Activated naive CD4-positive, alpha-beta T cell treated with anti-CD3 and anti-CD28 coated beads for 36 hours (primary cell): ENCODE results near the gene SBNO1. TPM values are rescaled to one million over a fixed set of nuclear protein-coding genes. Genes with fewer than 3 reads are reported as not detected.
A peak's percentile ranks its signal among the peaks of the same experiment; 100 is the strongest.
"Not testable (repeated sequence)": the region's sequence is repeated elsewhere in the genome, so short reads cannot be mapped to it uniquely, and the experiment has no call there.

Experiments
- CTCF ChIA-PET: fragments of 350-600 bp; sonication (Branson Sonifier 250); formaldehyde crosslinking; loops from one replicate; lab custom pipeline; 2021; ENCODE audit warnings: antibody characterized with exemption; lab: Charles Lee
- DNase-seq: peaks from one replicate; pipeline ENCODE4 v3.0.0-alpha.2; 2020
- H3K27ac Mint-ChIP-seq: one replicate; pipeline ENCODE4 v1.8.0; 2021; ENCODE audit warnings: mild to moderate bottlenecking, mixed read lengths
- H3K27me3 Mint-ChIP-seq: one replicate; pipeline ENCODE4 v1.8.0; 2021; ENCODE audit warnings: low read depth, mixed read lengths
- H3K36me3 Mint-ChIP-seq: one replicate; pipeline ENCODE4 v1.8.0; 2021; ENCODE audit warnings: low read depth, mixed read lengths
- H3K4me1 Mint-ChIP-seq: one replicate; pipeline ENCODE4 v1.8.0; 2021; ENCODE audit warnings: low read depth, mixed read lengths
- H3K4me3 Mint-ChIP-seq: one replicate; pipeline ENCODE4 v1.8.0; 2021; ENCODE audit warnings: mild to moderate bottlenecking, moderate library complexity, mixed read lengths
- H3K9me3 Mint-ChIP-seq: one replicate; pipeline ENCODE4 v1.8.0; 2021; ENCODE audit warnings: mixed read lengths
- intact Hi-C: fragments of 100-400 bp; cut with micrococcal nuclease; formaldehyde crosslinking; loops from one replicate; pipeline ENCODE4 v1.15.1; 2023
- total RNA-seq, 2 experiments: library from RNA; stranded (reverse); gene quantifications; one replicate each; pipeline ENCODE4 v1.2.3, GENCODE V29; 2021

The SBNO1 gene
- total RNA-seq, 2 experiments from 2014 or later, result 40.4 to 43.0 TPM

- no peak overlapping the region for H3K27ac Mint-ChIP-seq
- intact Hi-C loops, result no loop called here
- H3K36me3 Mint-ChIP-seq, result peaks cover 19% of the 10 kb centered on the region
Measured at GRCh38 chr12:123329799-123330198, 34.8 kb downstream of the SBNO1 start.

GRCh38 chr12:123319826-123320225 lies 44.8 kb downstream of the SBNO1 start:
- Mint-ChIP-seq H3K4me3 (no peak overlapping the region), H3K36me3 (peaks cover 23% of the 10 kb centered on the region), H3K4me1 (no peaks in the 10 kb centered on the region), H3K9me3 (no peaks in the 10 kb centered on the region), H3K27me3 (no peaks in the 10 kb centered on the region), H3K27ac (no peak overlapping the region)
- no peak for DNase-seq
- CTCF ChIA-PET, result no interaction called here
- intact Hi-C loops, result no loop called here

More at GRCh38 chr12:123329799-123330198, 34.8 kb downstream of the SBNO1 start:
- DNase-seq, result no peak
- Mint-ChIP-seq H3K4me1 (no peaks in the 10 kb centered on the region), H3K27me3 (no peaks in the 10 kb centered on the region), H3K9me3 (no peaks in the 10 kb centered on the region), H3K4me3 (no peak overlapping the region)
- CTCF ChIA-PET, result no interaction called here

- DNase-seq, result no peak
- H3K4me3 Mint-ChIP-seq, result no peak overlapping the region
- intact Hi-C loops, result no loop called here
- CTCF ChIA-PET, result no interaction called here
- H3K27ac Mint-ChIP-seq, result no peak overlapping the region
- H3K36me3 Mint-ChIP-seq, result peaks cover 23% of the 10 kb centered on the region
- H3K4me1 Mint-ChIP-seq, result no peaks in the 10 kb centered on the region
- no peaks in the 10 kb centered on the region for H3K9me3 Mint-ChIP-seq
- no peaks in the 10 kb centered on the region for H3K27me3 Mint-ChIP-seq
Measured at GRCh38 chr12:123319273-123319672, 45.4 kb downstream of the SBNO1 start.

GRCh38 chr12:123313046-123313445 lies 51.6 kb downstream of the SBNO1 start:
- intact Hi-C loops, H3K4me3 Mint-ChIP-seq, DNase-seq, H3K27ac Mint-ChIP-seq, H3K27me3 Mint-ChIP-seq, H3K4me1 Mint-ChIP-seq, H3K9me3 Mint-ChIP-seq: not testable (repeated sequence)
- H3K36me3 Mint-ChIP-seq, result peaks cover 25% of the 10 kb centered on the region
- CTCF ChIA-PET, result interaction anchor here (0.7 kb wide), 1 partner anchor 675 kb away, joined by 3 read pairs; no protein-coding TSS in a partner anchor

GRCh38 chr12:123306200-123306599 lies 58.4 kb downstream of the SBNO1 start:
- intact Hi-C loops, result no loop called here
- peaks cover 26% of the 10 kb centered on the region for H3K36me3 Mint-ChIP-seq
- H3K4me1 Mint-ChIP-seq, result no peaks in the 10 kb centered on the region

DNA sequence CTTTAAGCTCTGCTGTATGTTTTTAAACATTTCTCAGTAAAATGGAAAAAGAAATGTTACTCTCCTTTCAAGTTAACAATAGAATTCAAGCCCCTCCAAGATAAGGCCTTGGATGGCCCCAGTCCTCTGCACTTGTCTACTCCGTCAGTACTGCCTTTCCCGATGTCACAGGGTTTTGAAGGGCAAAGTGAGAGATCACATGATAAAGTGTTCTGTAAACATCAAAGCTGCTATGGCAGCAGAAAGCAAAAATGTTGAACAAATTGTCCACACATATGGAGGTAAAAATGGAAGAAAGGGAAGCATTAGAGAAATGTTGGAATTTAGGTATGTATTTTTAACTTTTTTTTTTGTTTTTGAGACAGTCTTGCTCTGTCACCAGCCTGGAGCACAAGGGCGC lies 59.5 kb downstream of the SBNO1 start:
- H3K27ac Mint-ChIP-seq, result peak overlapping the region; percentile 44
- intact Hi-C loops, result loop anchor here (1.0 kb wide), 1 partner anchor 27 kb away; no protein-coding TSS in a partner anchor
- H3K4me3 Mint-ChIP-seq, result no peak overlapping the region
- CTCF ChIA-PET, result interaction anchor here (0.6 kb wide), 1 partner anchor 70 kb away, joined by 3 read pairs; no protein-coding TSS in a partner anchor
- DNase-seq, result no peak
- no peaks in the 10 kb centered on the region for H3K4me1 Mint-ChIP-seq
- H3K27me3 Mint-ChIP-seq, result no peaks in the 10 kb centered on the region
- H3K36me3 Mint-ChIP-seq, result peaks cover 29% of the 10 kb centered on the region
- no peaks in the 10 kb centered on the region for H3K9me3 Mint-ChIP-seq

More at GRCh38 chr12:123306200-123306599, 58.4 kb downstream of the SBNO1 start:
- Mint-ChIP-seq H3K27me3 (no peaks in the 10 kb centered on the region), H3K9me3 (no peaks in the 10 kb centered on the region), H3K4me3 (no peak overlapping the region), H3K27ac (no peak overlapping the region)
- no peak for DNase-seq
- CTCF ChIA-PET, result interaction anchor here (0.6 kb wide), 1 partner anchor 28 kb away, joined by 3 read pairs; no protein-coding TSS in a partner anchor

DNA sequence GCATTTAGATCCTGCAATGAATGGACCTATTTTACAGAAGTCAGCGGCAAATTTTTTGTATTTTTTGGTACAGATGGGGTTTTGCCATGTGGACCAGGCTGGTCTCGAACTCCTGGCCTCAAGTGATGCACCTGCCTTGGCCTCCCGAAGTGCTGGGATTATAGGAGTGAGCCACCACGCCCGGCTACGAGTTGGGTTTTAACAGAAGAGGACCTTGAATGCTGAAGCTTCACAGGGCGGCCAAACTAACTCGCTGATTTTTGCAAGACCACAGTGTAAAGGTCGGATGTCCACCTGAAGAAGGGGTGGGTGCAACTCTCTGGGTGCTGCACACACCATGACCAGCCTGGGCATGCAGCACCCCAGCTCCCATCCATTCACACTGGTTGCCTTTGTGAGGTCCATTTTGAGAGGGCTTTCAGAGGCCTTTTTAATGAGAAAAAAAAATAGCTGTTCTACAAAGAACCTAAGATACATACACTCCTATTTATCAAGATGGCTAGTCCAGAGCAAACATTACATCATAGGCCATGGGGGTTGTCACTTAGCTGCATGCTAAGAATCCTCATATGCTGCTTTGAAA lies 71.4 kb downstream of the SBNO1 start:
- Mint-ChIP-seq H3K27me3 (no peaks in the 10 kb centered on the region), H3K27ac (no peak overlapping the region), H3K4me1 (no peaks in the 10 kb centered on the region), H3K36me3 (peaks cover 9% of the 10 kb centered on the region), H3K9me3 (no peaks in the 10 kb centered on the region), H3K4me3 (no peak overlapping the region)
- CTCF ChIA-PET, result no interaction called here
- no peak for DNase-seq
- intact Hi-C loops, result no loop called here

- H3K9me3 Mint-ChIP-seq, result no peaks in the 10 kb centered on the region
- CTCF ChIA-PET, result no interaction called here
- no peaks in the 10 kb centered on the region for H3K4me1 Mint-ChIP-seq
- no peak overlapping the region for H3K27ac Mint-ChIP-seq
- no peak for DNase-seq
- H3K4me3 Mint-ChIP-seq, result no peak overlapping the region
- no peaks in the 10 kb centered on the region for H3K27me3 Mint-ChIP-seq
- intact Hi-C loops, result no loop called here
- H3K36me3 Mint-ChIP-seq, result peaks cover 5% of the 10 kb centered on the region
Measured at GRCh38 chr12:123289911-123290310, 74.7 kb downstream of the SBNO1 start.

- no peaks in the 10 kb centered on the region for H3K36me3 Mint-ChIP-seq
- CTCF ChIA-PET, result no interaction called here
- H3K27ac Mint-ChIP-seq, result no peak overlapping the region
- no peaks in the 10 kb centered on the region for H3K4me1 Mint-ChIP-seq
- intact Hi-C loops, result no loop called here
- no peaks in the 10 kb centered on the region for H3K9me3 Mint-ChIP-seq
- DNase-seq, result no peak
- no peak overlapping the region for H3K4me3 Mint-ChIP-seq
- H3K27me3 Mint-ChIP-seq, result no peaks in the 10 kb centered on the region
Measured at GRCh38 chr12:123288751-123289346, 75.8 kb downstream of the SBNO1 start.

- intact Hi-C loops, result no loop called here
- Mint-ChIP-seq H3K27ac (no peak overlapping the region), H3K27me3 (no peaks in the 10 kb centered on the region), H3K4me1 (no peaks in the 10 kb centered on the region), H3K4me3 (no peak overlapping the region), H3K36me3 (no peaks in the 10 kb centered on the region), H3K9me3 (no peaks in the 10 kb centered on the region)
- CTCF ChIA-PET, result no interaction called here
- DNase-seq, result no peak
Measured at GRCh38 chr12:123286652-123287373, 77.8 kb downstream of the SBNO1 start.

DNA sequence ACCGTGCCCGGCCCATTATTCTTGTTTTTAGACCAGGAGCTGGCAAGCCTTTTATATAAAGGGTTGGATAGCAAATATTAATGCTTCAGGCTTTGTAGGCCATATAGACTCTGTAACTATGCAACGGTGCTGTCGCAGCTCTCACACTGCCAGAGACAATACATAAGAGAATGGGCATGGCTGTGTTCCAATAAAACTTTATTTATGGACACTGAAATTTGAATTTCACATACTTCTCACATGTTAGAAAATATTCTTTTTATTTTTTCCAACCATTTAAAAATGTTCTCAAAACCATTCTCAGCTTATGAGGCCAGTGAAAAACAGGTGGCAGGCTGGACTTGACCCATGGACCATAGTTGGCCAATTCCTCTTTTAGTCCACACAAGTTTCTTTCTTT lies 80.0 kb downstream of the SBNO1 start:
- intact Hi-C loops, result no loop called here
- no peaks in the 10 kb centered on the region for H3K9me3 Mint-ChIP-seq
- CTCF ChIA-PET, result no interaction called here

DNA sequence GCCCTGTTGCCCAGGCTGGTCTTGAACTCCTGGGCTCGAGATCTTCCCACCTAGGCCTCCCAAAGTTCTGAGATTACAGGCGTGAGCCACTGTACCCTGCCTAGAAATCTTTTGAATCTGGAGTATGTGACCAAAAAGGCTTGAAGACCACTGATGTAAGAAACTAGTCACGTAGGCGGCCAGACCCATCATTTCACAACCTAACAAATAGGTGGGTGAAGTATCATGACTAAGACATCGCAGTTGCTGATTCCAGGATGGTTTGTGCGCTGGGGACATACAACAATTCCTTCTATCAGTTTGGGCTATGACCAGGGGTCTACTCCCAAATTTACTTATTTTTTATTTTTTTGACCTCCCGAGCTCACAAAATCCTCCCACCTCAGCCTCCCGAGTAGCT lies 81.2 kb downstream of the SBNO1 start:
- no peaks in the 10 kb centered on the region for H3K36me3 Mint-ChIP-seq
- no peaks in the 10 kb centered on the region for H3K27me3 Mint-ChIP-seq
- CTCF ChIA-PET, result interaction anchor here (0.6 kb wide), 2 partner anchors 9 to 340 kb away, joined by 3 read pairs; no protein-coding TSS in a partner anchor
- DNase-seq, result no peak
- H3K4me3 Mint-ChIP-seq, result no peak overlapping the region
- no peaks in the 10 kb centered on the region for H3K9me3 Mint-ChIP-seq
- H3K27ac Mint-ChIP-seq, result no peak overlapping the region
- peaks cover under 1% of the 10 kb centered on the region for H3K4me1 Mint-ChIP-seq
- intact Hi-C loops, result no loop called here

More for the DNA sequence above, 80.0 kb downstream of the SBNO1 start:
- H3K36me3 Mint-ChIP-seq, result no peaks in the 10 kb centered on the region
- no peak overlapping the region for H3K4me3 Mint-ChIP-seq
- no peak overlapping the region for H3K27ac Mint-ChIP-seq
- DNase-seq, result no peak
- no peaks in the 10 kb centered on the region for H3K27me3 Mint-ChIP-seq
- no peaks in the 10 kb centered on the region for H3K4me1 Mint-ChIP-seq
